Body of pancreas (tissue), 4 donors: ENCODE results near the gene ELF2. TPM values are rescaled to one million over a fixed set of nuclear protein-coding genes. Genes with fewer than 3 reads are reported as not detected.

Experiments
- ATAC-seq: fragments of 150-250 bp; one replicate; pipeline ENCODE4 v1.9.1; 2016
- DNase-seq, 4 donors: peaks; one replicate each; pipeline ENCODE4 v3.0.0-alpha.2; 2019
- H3K27ac ChIP-seq, 4 donors: fragments of 200-600 bp; sonication (generic); 1 replicate in 3 of 4; 2 replicates in 1 of 4; pipeline versions ENCODE4 v1.5.1 to v1.6.1; 2016 to 2019; ENCODE audit warnings: mild to moderate bottlenecking in 1 of 4, mixed read lengths in 1 of 4, moderate library complexity in 1 of 4
- H3K27me3 ChIP-seq, 2 donors: fragments of 200-600 bp; sonication (generic); one replicate each; pipeline ENCODE4 v1.6.0; 2016; ENCODE audit warnings: mild to moderate bottlenecking in 1 of 2
- H3K36me3 ChIP-seq, 2 donors: fragments of 200-600 bp; sonication (generic); replicated peaks in 1 of 2; 2 replicates each; pipeline ENCODE4 v1.5.1; 2016; ENCODE audit warnings: low read depth in 2 of 2; ENCODE audit not compliant: insufficient read depth in 1 of 2
- H3K4me1 ChIP-seq: fragments of 200-600 bp; sonication (generic); one replicate; pipeline ENCODE4 v1.6.0; 2016
- H3K4me3 ChIP-seq, 2 donors: fragments of 200-600 bp; sonication (generic); 1 replicate in 1 of 2; 2 replicates in 1 of 2; pipeline ENCODE4 v1.5.1; 2016 to 2019
- H3K9me3 ChIP-seq, 3 donors: fragments of 200-600 bp; sonication (generic); 1 replicate in 2 of 3; 2 replicates in 1 of 3; pipeline ENCODE4 v1.5.1; 2016
- CTCF ChIP-seq, 7 experiments: fragments of 450-650 bp in 4 of 7; fragments of 200-600 bp in 3 of 7; sonication (generic) in 3 of 7; IDR thresholded peaks; one replicate each; pipeline ENCODE4 v1.5.1; 2016 to 2019; ENCODE audit warnings: antibody characterized with exemption in 7 of 7
- POLR2A ChIP-seq, 3 donors: fragments of 450-650 bp; IDR thresholded peaks; one replicate each; pipeline ENCODE4 v1.6.1; 2016; ENCODE audit warnings: antibody characterized with exemption in 3 of 3, mild to moderate bottlenecking in 2 of 3
- WGBS, 2 donors: methylation state at CpG; one replicate each; pipeline ENCODE4 v1.1.5; 2017; 5-methylcytosine and 5-hydroxymethylcytosine counted together
- intact Hi-C: fragments of 100-400 bp; cut with DNase I; formaldehyde crosslinking; loops from one replicate; pipeline ENCODE4 v1.15.1; 2023
- total RNA-seq, 2 donors: library from RNA; depleted of rRNA; stranded (reverse); fragments of >200 nt; gene quantifications; one replicate each; pipeline ENCODE4 v1.1.0, GENCODE V29; 2016

The ELF2 gene
- total RNA-seq, 2 donors from 2014 or later, result 25.4 to 42.5 TPM

GRCh38 chr4:139020384-139020783, 156.6 kb downstream of the ELF2 start:
- H3K4me3 ChIP-seq, result no peak overlapping the region
- H3K36me3 ChIP-seq, result no peaks in the 10 kb centered on the region
- no peaks in the 10 kb centered on the region for H3K9me3 ChIP-seq
- H3K27me3 ChIP-seq, result no peaks in the 10 kb centered on the region
- ATAC-seq (no peak), DNase-seq (no peak)
- intact Hi-C loops, result no loop called here
- whole genome bisulfite sequencing, 2 donors, result 57 to 68% methylated on average over 4 of the region's 4 CpGs
- no peak for TF ChIP-seq POLR2A (IDR thresholded peaks at IDR 0.05)
- TF ChIP-seq CTCF (IDR thresholded peaks at IDR 0.05), result no peak
- peak overlapping the region in 3 of 4 donors; percentile 10 to 34 (median 28) for H3K27ac ChIP-seq
- H3K4me1 ChIP-seq, result peaks cover 42% of the 10 kb centered on the region

- no peak overlapping the region for H3K4me3 ChIP-seq
- no peaks in the 10 kb centered on the region for H3K36me3 ChIP-seq
- H3K27me3 ChIP-seq, result no peaks in the 10 kb centered on the region
- no peaks in the 10 kb centered on the region for H3K9me3 ChIP-seq
- peaks cover 52% of the 10 kb centered on the region for H3K4me1 ChIP-seq
- no peak for TF ChIP-seq CTCF (IDR thresholded peaks at IDR 0.05)
- intact Hi-C loops, result no loop called here
- DNase-seq (no peak), ATAC-seq (no peak)
- peak overlapping the region in 3 of 4 donors; percentile 9 to 34 (median 10) for H3K27ac ChIP-seq
- 71 to 80% methylated on average over 10 of the region's 10 CpGs for WGBS, 2 donors
Measured at GRCh38 chr4:139018971-139019758, 157.9 kb downstream of the ELF2 start.

GRCh38 chr4:139018501-139018900, 158.5 kb downstream of the ELF2 start:
- TF ChIP-seq POLR2A (IDR thresholded peaks at IDR 0.05) (no peak), CTCF (IDR thresholded peaks at IDR 0.05) (no peak)
- peaks cover 57% of the 10 kb centered on the region for H3K4me1 ChIP-seq
- peak overlapping the region in 2 of 4 donors; percentile 9 to 20 for H3K27ac ChIP-seq
- ATAC-seq (no peak), DNase-seq (no peak)
- H3K9me3 ChIP-seq, result no peaks in the 10 kb centered on the region
- H3K36me3 ChIP-seq, result no peaks in the 10 kb centered on the region
- intact Hi-C loops, result no loop called here
- no peaks in the 10 kb centered on the region for H3K27me3 ChIP-seq
- H3K4me3 ChIP-seq, result no peak overlapping the region

GRCh38 chr4:139017861-139018260, 159.2 kb downstream of the ELF2 start:
- intact Hi-C loops, result no loop called here
- H3K27me3 ChIP-seq, result no peaks in the 10 kb centered on the region
- peaks cover 57% of the 10 kb centered on the region for H3K4me1 ChIP-seq
- ATAC-seq (no peak), DNase-seq (no peak)
- H3K4me3 ChIP-seq, result no peak overlapping the region
- H3K9me3 ChIP-seq, result no peaks in the 10 kb centered on the region
- H3K36me3 ChIP-seq, result no peaks in the 10 kb centered on the region
- H3K27ac ChIP-seq, result no peak overlapping the region
- no peak for TF ChIP-seq POLR2A (IDR thresholded peaks at IDR 0.05)
- TF ChIP-seq CTCF (IDR thresholded peaks at IDR 0.05), result no peak
- WGBS, 2 donors, result 25 to 30% methylated on average over 3 of the region's 3 CpGs
